Measurements from ENCODE around the gene HMCN2.

The HMCN2 gene

GRCh38 chr9:130478736-130479575 lies 213.4 kb downstream of the HMCN2 start:
- no peak for DNase-seq

GRCh38 chr9:130479587-130479986 lies 214.0 kb downstream of the HMCN2 start:
- DNase-seq, result no peak

GRCh38 chr9:130480673-130481072 lies 215.1 kb downstream of the HMCN2 start:
- no peak for DNase-seq

- DNase-seq, result no peak
These were observed 216.9 kb downstream of the HMCN2 start for GRCh38 chr9:130482463-130482862.

- DNase-seq, result no peak
These were observed 217.9 kb downstream of the HMCN2 start for GRCh38 chr9:130483371-130483971.

All from activated CD4-positive, alpha-beta T cell treated with anti-CD3 and anti-CD28 coated beads for 4 hours (primary cell).